K562 (cell line): Measurements from ENCODE around the gene MYPN.

Source experiments
- GABPB1 ChIP-seq: sonication (generic); formaldehyde crosslinking; IDR thresholded peaks from 2 replicates; pipeline ENCODE4 v1.8.0; 2022; ENCODE audit warnings: mild to moderate bottlenecking, missing genetic modification reagents
- GTF2F1 ChIP-seq: IDR thresholded peaks from 2 replicates; pipeline ENCODE4 v1.6.1; 2011; ENCODE audit warnings: low read depth, low read length, improper control_type of control experiment
- JUN ChIP-seq, 2 experiments: sonication (generic) in 1 of 2; formaldehyde crosslinking in 1 of 2; IDR thresholded peaks; 2 replicates each; pipeline versions ENCODE4 v1.6.1 to v1.8.0; 2012 to 2022; ENCODE audit warnings: borderline replicate concordance in 2 of 2, mild to moderate bottlenecking in 2 of 2, improper control_type of control experiment in 1 of 2, low read depth in 1 of 2, low read length in 1 of 2, missing genetic modification reagents in 1 of 2
- RAD21 ChIP-seq, 2 experiments: fragments of 250-450 bp in 1 of 2; fragments of 450-650 bp in 1 of 2; sonication (Bioruptor Pico) in 1 of 2; formaldehyde crosslinking in 1 of 2; IDR thresholded peaks in 1 of 2; conservative IDR thresholded peaks in 1 of 2; 2 replicates each; pipeline versions ENCODE4 v1.4.0 to v1.8.0; 2020 to 2022; ENCODE audit warnings: mild to moderate bottlenecking in 2 of 2, moderate library complexity in 1 of 2
- THRB ChIP-seq: fragments of 450-650 bp; formaldehyde crosslinking; conservative IDR thresholded peaks from 2 replicates; pipeline ENCODE4 v1.4.0; 2022; ENCODE audit warnings: mild to moderate bottlenecking, missing genetic modification characterization
- U2AF1 ChIP-seq: fragments of 200-400 bp; formaldehyde crosslinking; optimal IDR thresholded peaks from 2 replicates; pipeline ENCODE3; 2017; ENCODE audit warnings: mild to moderate bottlenecking, low read depth, low read length, moderate library complexity
- ZNF23 ChIP-seq: fragments of 250-450 bp; sonication (Bioruptor Pico); IDR thresholded peaks from 2 replicates; pipeline ENCODE4 v1.4.0; 2020; ENCODE audit warnings: mild to moderate bottlenecking
- TF ChIP-seq, protein P1 (sequence below), 3 experiments: IDR thresholded peaks in 2 of 3; conservative IDR thresholded peaks in 1 of 3; 2 replicates each; pipeline ENCODE4 v1.5.1; 2011 to 2012; ENCODE audit warnings: low read length in 3 of 3, mild to moderate bottlenecking in 3 of 3, control low read depth in 2 of 3, improper control_type of control experiment in 1 of 3, inconsistent platforms in 1 of 3, low read depth in 1 of 3, mixed read lengths in 1 of 3, moderate library complexity in 1 of 3; ENCODE audit not compliant: insufficient read depth in 2 of 3
- TF ChIP-seq, protein P2 (sequence below): fragments of 250-450 bp; sonication (Bioruptor Pico); IDR thresholded peaks from 2 replicates; pipeline ENCODE4 v1.6.1; 2021; ENCODE audit warnings: mild to moderate bottlenecking

DNA sequence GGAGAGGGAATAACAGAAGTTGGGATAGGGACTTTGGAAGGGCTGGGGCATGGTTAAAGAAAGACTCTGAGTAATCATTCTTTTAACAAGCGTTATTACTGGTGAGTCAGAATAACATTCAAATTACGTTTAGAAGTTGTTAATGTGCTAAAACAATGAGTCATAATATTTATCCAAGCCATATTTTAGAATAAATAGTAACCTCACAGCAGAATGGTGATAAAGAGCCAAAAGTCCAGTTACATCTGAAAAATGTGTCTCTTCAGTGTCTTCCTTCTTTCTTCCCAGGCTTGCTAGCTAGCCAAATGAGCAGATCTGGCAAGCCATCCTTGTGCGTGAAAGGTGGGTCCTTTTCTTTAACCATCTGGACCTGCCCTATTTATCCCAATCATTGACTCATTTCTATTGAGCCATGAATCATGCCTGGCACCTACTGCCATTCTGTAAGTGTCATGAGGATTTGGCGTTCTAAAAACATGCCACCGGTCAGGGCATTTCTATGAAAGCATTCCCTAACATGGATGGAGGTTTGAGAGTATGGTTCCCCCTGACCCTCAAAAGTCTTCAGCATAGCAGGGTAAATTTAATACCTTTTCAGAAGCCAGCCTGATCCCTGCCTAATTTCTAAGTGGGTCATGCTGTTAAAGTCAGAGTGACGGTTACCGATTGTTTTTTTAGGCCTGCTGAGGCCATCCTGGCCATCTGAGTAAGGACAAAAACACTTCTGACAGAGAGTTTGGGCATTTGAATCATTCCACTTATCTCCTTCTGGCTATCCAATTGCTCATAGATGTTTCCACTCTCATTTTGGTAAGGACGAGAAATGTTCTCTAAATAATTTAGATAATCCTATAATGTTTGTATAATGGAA is 26.9 kb downstream of the MYPN start:
- no peak for TF ChIP-seq ZNF23 (CRISPR knock-in tag)
- no peak for TF ChIP-seq RAD21 (CRISPR knock-in tag; conservative IDR thresholded peaks at IDR 0.05 in 1 of 2, IDR thresholded peaks at IDR 0.05 in 1 of 2)
- TF ChIP-seq, protein P1, sequence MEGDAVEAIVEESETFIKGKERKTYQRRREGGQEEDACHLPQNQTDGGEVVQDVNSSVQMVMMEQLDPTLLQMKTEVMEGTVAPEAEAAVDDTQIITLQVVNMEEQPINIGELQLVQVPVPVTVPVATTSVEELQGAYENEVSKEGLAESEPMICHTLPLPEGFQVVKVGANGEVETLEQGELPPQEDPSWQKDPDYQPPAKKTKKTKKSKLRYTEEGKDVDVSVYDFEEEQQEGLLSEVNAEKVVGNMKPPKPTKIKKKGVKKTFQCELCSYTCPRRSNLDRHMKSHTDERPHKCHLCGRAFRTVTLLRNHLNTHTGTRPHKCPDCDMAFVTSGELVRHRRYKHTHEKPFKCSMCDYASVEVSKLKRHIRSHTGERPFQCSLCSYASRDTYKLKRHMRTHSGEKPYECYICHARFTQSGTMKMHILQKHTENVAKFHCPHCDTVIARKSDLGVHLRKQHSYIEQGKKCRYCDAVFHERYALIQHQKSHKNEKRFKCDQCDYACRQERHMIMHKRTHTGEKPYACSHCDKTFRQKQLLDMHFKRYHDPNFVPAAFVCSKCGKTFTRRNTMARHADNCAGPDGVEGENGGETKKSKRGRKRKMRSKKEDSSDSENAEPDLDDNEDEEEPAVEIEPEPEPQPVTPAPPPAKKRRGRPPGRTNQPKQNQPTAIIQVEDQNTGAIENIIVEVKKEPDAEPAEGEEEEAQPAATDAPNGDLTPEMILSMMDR (IDR thresholded peaks at IDR 0.05 in 2 of 3, conservative IDR thresholded peaks at IDR 0.05 in 1 of 3; ENCODE audit: insufficient read depth in 2 of 3, low read depth in 1 of 3, low read length in 3 of 3): no peak
- TF ChIP-seq, protein P2, sequence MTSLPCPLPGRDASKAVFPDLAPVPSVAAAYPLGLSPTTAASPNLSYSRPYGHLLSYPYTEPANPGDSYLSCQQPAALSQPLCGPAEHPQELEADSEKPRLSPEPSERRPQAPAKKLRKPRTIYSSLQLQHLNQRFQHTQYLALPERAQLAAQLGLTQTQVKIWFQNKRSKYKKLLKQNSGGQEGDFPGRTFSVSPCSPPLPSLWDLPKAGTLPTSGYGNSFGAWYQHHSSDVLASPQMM: no peak
- no peak for TF ChIP-seq THRB (CRISPR knock-in tag)
- TF ChIP-seq GABPB1: no peak
- no peak for TF ChIP-seq JUN (IDR thresholded peaks at IDR 0.05; ENCODE audit: borderline replicate concordance, low read depth, low read length)
- TF ChIP-seq JUN (CRISPR knock-in tag; IDR thresholded peaks at IDR 0.05; ENCODE audit: borderline replicate concordance): no peak
- no peak for TF ChIP-seq U2AF1
- TF ChIP-seq GTF2F1: no peak
